HK-2 (cell line): ENCODE data around the gene ATF7IP.

Experiments used
- DNase-seq: peaks from one replicate; pipeline ENCODE4 v3.0.0-alpha.2; 2018; ENCODE audit not compliant: unreplicated experiment

The ATF7IP gene

DNA sequence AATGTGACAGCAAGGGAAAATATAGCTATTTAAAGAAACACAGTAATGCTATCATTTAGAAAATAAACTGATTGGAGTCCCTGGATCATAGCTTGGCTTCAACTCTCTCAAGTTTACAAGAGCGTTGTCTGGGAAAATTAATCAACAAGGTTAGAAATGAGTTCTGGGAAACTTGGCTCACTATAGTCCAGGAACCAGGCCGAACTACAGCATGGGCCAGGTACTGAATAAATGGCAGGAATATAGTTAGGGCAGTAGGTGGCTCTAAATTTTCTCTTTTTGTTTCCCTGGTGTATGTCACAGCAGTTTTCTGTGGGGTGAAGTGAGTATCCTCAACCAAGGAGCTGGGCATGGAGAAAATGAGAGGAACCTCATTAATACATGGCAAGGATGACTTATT is 129.8 kb downstream of the ATF7IP start:
- DNase-seq, result no peak

DNA sequence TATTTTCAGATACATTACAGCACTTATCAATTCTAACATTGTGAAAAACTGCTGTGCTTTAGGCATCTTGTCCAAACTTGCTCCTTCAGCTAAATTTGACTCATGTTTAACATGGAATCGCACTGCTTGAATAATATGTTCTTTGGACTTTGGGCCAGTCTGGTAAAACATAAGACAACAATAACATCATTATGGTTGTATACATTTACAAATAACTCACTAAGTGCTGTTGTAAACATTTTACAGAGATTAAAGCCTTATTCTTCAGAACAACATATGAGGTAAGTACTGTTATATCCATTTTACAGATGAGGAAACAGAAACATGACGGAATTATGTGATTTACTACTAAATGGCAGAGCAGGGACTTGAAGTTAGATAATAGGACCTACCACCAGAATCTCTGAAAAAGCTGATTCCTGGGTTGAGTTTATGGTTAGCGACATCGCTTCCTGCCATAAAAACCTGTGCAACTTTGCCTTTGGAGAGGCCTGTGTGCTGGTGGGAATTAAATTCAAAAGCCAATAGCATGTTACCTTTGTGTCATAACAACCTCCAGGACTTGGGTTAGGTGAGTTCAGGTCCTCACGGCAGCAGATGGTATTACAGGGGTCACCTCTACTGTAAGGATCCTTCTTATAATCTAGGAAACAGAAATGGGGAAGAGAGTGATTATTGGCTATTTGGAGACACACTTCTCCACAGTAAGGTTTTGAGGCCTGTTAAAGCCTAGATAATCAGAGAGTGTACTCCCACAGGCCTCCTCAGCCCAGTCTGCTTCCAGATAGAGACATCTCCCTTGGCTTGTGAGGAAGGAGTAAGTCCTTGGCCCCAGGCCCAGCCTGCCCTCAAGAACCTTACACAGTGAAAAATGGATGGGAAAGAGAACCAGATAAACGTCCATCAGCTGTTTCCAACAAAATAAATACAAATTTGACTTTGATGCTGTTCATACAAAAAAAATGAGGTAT is 140.4 kb downstream of the ATF7IP start:
- DNase-seq, result no peak

DNA sequence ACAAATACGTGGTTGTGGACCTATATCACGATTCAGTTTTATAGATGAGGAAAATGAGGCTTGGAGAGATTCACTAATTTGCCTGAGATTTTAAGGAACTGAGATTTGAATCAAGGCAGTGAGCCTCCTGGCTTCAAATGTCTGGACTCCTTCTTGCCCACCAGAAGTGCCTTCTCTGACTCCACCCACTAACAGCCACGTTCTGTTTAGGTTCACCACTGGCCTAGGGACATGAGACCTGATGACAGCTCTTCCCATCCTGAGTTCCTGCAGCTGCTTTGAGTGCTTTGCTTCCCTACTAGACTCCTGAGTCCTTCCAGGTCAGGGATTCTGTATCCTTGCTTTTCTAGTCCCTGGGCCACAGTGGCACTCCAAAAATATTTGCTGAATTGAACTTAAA is 145.1 kb downstream of the ATF7IP start:
- DNase-seq, result no peak

DNA sequence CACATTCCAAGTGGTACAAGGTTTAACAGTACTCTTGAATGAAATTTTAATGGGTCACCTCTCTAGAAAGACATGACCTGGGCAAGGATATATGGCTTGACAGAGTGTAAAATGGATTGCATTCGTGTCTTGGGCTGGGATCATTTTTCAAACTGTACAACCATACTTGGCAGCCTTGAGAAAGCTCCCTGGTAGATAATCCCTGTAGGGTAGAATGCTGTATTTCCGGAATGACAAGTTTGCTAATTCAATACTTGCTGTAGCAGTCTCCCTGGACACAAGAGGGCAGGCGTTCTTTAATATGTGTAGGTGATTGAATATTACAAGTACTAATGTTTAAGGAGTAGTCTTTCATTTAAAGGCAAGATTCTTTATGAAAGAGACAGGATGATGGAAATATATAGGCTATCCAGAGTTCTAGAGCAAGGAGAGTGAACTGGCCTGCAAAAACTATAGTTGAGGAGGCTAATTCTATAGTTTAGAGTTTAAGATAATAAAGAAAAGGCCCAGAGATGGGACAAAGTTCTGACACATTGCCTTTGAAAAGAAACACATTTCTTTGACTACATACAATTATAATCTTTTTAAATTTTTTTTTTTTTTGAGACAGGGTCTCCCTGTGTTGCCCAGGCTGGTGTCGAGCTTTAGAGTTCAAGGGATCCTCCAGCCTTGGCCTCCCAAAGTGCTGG is 148.8 kb downstream of the ATF7IP start:
- DNase-seq, result no peak

DNA sequence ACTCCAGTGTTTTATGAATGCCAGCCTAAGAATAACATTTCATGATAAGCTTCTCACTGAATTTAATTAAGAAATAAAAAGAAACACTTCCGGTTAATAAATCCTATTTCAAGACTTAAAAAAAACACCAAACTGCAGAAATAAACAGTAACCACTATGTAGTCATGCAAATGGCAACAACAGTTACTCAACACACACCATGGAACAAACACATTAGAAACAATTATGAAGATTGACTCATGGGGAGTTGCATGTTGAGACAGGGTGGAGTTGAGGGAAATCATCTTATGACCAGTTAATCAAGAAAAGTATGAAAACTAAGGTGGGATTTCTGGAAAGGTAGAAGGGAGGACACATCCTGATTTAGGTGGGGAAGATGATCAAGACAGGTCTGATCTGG is 149.5 kb downstream of the ATF7IP start:
- no peak for DNase-seq

DNA sequence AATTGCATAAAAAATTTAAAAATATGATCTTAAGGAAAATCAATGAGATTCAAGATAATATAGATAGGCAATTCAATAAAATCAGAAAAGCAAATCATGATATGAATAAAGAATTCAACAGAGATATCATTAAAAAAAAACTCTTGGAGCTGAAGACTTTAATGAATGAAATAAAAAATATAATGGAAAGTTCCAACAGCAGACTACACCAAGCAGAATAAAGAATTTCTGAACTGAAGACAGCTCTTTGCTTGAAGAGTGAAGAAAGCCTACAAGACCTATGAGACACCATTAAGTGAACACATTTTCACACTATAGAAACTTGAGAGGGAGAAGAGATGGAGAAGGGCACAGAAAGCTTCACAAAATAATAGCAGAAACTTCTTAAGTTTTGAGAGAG is 156.3 kb downstream of the ATF7IP start:
- DNase-seq, result no peak

DNA sequence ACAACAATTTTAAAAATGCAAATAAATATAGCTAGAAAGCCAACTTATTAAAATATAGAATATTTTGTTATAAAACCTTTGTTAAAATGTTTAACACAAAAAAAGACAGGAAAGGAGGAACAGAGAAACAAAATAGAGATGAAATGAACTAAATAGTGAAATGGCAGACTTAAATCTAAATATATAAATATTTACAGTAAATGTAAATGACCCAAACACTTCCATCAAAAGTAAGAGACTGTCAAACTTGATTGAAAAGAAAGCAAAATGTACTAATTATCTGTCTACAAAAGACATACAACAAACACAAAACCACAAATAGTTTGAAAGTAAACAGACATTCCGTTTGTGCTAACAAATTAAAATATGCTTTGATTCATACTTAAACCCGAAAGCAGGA is 160.5 kb downstream of the ATF7IP start:
- DNase-seq, result no peak

DNA sequence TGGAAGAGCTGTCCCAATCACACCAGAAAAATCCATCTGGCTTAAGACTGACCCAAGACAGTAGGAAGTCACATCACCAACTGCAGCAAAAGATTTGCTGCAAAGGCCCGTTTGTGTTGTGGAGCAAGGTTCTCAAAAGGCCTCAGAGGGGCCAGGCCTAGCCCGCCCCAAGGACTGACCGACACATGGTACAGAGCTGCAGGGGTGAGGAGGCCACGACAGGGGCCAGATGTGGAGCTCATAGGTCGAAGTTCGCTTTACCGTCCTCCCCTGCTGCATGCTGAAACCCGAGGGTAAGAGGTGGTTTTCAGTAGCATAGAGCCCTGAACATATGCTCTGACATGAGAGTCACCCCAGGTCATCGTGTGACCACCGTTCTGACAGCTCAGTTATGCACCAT is 166.7 kb downstream of the ATF7IP start:
- no peak for DNase-seq

DNA sequence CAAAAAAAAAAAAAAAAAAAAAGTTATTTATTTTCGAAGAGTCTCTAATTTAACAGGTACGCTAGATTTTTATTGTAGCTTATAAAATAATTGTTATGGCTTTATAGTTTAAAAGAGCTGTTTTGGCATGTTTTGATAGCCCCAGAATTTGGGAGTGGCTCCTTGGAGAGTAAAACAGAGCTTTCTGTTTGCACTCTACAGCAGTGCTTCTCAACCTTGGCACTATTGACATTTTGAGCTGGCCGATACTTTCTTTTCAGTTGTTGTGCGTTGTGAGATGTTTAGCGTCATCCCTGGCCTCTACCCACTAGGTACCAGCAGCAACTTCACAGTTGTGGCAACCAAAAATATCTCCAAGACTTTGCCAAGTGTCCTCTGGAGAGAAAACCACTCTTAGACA is 171.6 kb downstream of the ATF7IP start:
- DNase-seq, result no peak

DNA sequence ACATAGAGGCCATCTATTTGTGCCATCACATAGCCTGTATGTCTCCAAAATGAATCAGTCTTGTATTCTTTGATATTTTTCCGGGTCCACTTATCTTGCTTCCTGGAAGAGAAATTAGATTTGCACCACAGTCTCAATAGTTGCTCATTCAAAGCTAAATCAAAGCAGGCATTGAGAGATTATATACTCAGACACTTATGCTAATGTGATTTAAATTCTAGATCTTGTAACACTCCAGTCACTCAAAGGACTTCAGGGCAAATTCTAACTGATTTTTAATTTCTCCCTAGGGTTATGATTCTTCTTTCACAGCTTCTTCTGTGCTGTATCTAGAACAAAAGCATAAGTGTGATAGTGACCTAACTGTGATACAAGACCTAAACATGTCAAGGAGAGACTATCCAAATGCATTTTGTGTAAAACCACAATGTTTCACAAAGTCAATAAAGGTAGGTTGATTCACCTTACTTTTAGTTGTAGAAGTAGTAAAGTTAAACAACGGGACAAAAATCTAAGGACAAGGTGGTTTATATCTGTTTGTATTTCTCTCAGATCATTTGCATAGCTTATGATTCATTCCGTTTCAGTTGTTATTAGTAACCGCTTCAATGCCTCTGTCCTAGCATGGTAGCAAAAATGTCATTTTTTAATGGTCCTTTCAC is 175.4 kb downstream of the ATF7IP start:
- DNase-seq, result no peak

DNA sequence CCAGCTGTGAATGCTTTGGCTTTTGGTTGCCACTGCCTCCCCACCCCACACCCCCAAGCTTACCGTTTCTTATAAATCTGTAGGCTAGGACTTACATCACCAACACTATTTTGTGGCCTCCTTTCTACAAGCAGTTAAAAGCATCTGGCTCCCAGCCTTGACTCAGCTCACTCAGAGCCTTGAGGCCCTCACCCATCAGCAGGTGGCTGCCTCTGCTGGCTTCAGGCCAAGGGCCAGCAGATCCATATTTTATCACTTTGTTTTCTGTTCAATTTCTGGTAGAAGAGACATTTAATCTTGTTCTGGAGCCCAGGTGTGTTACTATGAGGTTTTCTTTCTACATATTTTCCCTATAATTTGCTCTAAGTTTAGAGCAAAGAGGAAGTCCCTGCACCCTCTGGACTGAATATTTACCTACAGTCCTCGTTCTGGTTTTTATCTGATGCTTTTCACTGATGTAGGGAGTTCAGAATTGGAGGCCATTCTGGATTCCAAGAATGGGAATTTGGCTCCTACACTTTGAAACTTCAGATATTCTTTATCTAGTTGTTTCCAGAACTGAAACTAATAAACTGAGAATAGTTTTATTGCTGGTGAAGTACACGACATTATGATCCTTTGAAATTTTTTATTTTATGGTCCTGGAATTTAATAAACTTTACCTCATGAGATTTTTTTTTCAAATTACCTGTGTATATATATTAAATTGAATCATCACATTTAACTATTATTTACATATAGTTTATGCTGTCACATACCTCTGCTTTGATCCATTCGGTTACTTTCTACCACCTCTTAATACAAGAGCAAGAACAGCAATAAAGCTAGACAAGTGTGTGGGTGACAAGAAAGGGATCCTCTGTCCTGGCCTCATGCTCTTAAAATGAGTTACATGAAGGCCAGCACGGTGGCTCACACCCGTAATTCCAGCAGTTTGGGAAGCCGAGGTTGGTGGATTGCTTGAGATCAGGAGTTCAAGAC is 180.0 kb downstream of the ATF7IP start:
- no peak for DNase-seq

DNA sequence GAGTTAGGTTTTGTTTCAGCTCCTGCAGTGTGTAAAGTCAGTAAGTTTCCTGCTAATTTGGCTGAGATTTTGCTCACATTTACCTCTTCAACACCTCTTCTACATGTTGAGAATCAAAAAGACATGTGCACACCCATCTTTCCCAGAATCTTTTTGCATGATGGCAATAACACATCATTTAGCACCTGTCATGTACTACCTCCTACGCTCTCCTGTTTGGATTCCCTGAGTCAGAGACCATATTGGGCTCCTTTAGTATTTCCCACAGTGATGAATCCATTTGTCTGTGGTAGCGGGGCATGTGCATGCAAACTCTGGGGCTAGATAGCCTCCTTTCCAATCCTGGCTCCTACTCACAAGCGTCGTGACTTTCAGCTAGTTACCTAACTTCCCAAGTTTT is 182.1 kb downstream of the ATF7IP start:
- no peak for DNase-seq

DNA sequence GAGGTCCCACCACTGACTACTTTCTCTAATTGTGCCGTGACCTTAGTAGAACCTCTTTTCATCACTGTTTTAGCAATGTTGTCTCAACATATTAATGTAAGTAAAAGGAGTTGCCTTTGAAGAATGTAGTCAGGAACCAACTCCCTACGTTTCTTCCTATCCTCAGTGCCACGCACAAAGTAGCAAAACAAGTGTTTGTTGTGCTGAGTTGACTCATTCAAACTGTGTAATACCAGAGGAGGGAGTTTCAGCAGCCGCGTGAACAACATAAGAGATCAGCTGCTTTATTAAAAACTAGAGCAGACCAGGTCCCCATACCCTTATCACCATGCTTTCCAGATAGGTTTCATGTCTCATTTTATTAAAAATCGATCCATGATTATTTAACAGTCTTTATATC is 183.1 kb downstream of the ATF7IP start:
- no peak for DNase-seq
